Type B pancreatic cell (in vitro differentiated cells): ENCODE measurements around the gene CR1. TPM values are rescaled to one million over a fixed set of nuclear protein-coding genes. Genes with fewer than 3 reads are reported as not detected.
A peak's percentile ranks its signal among the peaks of the same experiment; 100 is the strongest.
"Not testable (repeated sequence)": the region's sequence is repeated elsewhere in the genome, so short reads cannot be mapped to it uniquely, and the experiment has no call there.

ENCODE experiments used
- DNase-seq: peaks from one replicate; pipeline ENCODE4 v3.0.0; 2021; ENCODE audit warnings: mixed read lengths; ENCODE audit not compliant: unreplicated experiment; ENCODE audit errors: extremely low spot score
- H3K27ac Mint-ChIP-seq: 2 replicates; pipeline ENCODE4 v1.8.0; 2021; ENCODE audit warnings: mild to moderate bottlenecking, mixed read lengths
- H3K27me3 Mint-ChIP-seq: 2 replicates; pipeline ENCODE4 v1.8.0; 2021; ENCODE audit warnings: mixed read lengths
- H3K36me3 Mint-ChIP-seq: 2 replicates; pipeline ENCODE4 v1.8.0; 2021; ENCODE audit warnings: mixed read lengths
- H3K4me1 Mint-ChIP-seq: one replicate; pipeline ENCODE4 v1.8.0; 2021; ENCODE audit warnings: mixed read lengths; ENCODE audit not compliant: unreplicated experiment
- H3K4me3 Mint-ChIP-seq: 2 replicates; pipeline ENCODE4 v1.8.0; 2021; ENCODE audit warnings: mild to moderate bottlenecking, mixed read lengths
- H3K9me3 Mint-ChIP-seq: 2 replicates; pipeline ENCODE4 v1.8.0; 2021; ENCODE audit warnings: mixed read lengths
- total RNA-seq: library from RNA; stranded (reverse); gene quantifications from 2 replicates; pipeline ENCODE4 v1.2.1, GENCODE V29; 2021; ENCODE audit warnings: low replicate concordance
- TF ChIP-seq, protein P1 (sequence below): fragments of 200-600 bp; sonication (generic); conservative IDR thresholded peaks from 2 replicates; pipeline ENCODE4 v1.5.0; 2021; ENCODE audit warnings: antibody characterized with exemption, mild to moderate bottlenecking

CR1 gene
- total RNA-seq, 1 donor from 2014 or later = 0.56 TPM

DNA sequence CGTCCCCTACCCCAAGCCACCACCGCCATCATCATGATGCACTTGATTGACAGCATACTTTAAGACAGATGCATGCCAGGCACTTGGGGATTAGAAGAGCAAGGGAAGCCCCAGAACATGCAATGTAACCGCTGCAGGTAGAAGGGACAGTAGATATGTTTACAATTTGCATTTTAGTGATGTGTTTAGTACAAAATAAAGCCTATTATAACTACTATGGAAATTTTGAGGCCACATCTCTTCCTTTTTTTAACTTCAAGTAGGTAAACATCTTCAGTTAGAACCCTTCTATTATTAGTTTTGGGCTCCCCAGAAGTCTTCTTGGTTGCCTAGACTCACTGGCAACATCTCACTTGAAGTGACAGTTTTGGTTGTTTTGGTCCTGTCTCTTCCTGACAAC is 174.2 kb downstream of the CR1 start:
- TF ChIP-seq, protein P1, sequence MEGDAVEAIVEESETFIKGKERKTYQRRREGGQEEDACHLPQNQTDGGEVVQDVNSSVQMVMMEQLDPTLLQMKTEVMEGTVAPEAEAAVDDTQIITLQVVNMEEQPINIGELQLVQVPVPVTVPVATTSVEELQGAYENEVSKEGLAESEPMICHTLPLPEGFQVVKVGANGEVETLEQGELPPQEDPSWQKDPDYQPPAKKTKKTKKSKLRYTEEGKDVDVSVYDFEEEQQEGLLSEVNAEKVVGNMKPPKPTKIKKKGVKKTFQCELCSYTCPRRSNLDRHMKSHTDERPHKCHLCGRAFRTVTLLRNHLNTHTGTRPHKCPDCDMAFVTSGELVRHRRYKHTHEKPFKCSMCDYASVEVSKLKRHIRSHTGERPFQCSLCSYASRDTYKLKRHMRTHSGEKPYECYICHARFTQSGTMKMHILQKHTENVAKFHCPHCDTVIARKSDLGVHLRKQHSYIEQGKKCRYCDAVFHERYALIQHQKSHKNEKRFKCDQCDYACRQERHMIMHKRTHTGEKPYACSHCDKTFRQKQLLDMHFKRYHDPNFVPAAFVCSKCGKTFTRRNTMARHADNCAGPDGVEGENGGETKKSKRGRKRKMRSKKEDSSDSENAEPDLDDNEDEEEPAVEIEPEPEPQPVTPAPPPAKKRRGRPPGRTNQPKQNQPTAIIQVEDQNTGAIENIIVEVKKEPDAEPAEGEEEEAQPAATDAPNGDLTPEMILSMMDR = no peak
- DNase-seq = no peak
- Mint-ChIP-seq H3K4me3 (no peak overlapping the region), H3K27ac (no peak overlapping the region), H3K4me1 (no peaks in the 10 kb centered on the region), H3K27me3 (peaks cover 74% of the 10 kb centered on the region), H3K9me3 (peaks cover 17% of the 10 kb centered on the region), H3K36me3 (no peaks in the 10 kb centered on the region)

DNA sequence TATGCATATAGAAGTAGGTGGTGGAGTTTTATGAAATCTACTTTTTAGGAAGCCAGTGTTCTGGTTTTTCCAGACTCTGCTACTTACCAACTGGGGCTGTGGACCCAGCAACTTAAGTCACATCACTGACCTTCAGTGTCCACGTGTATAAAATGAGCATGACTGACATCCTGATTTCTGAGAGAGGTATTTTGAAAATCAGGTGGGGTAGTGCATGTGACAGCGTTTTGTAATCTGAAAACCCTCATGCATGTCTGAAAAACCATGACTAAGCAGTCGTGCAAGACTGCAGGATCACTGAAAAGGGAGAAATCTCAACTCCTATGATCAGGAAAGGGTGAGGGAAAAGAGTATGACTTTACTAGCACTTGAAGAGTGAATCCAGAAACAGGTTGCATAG is 175.0 kb downstream of the CR1 start:
- H3K27me3 Mint-ChIP-seq = peaks cover 73% of the 10 kb centered on the region
- TF ChIP-seq, protein P1 = no peak
- H3K4me3 Mint-ChIP-seq = no peak overlapping the region
- H3K36me3 Mint-ChIP-seq = no peaks in the 10 kb centered on the region
- DNase-seq = no peak
- no peaks in the 10 kb centered on the region for H3K4me1 Mint-ChIP-seq
- no peak overlapping the region for H3K27ac Mint-ChIP-seq
- peaks cover 15% of the 10 kb centered on the region for H3K9me3 Mint-ChIP-seq

- no peak for DNase-seq
- TF ChIP-seq, protein P1 = peak; percentile 69
- Mint-ChIP-seq H3K36me3 (no peaks in the 10 kb centered on the region), H3K9me3 (no peaks in the 10 kb centered on the region), H3K27ac (no peak overlapping the region), H3K4me1 (no peaks in the 10 kb centered on the region), H3K4me3 (no peak overlapping the region), H3K27me3 (peaks cover 57% of the 10 kb centered on the region)
Observed at GRCh38 chr1:207672522-207673130, 176.7 kb downstream of the CR1 start.

DNA sequence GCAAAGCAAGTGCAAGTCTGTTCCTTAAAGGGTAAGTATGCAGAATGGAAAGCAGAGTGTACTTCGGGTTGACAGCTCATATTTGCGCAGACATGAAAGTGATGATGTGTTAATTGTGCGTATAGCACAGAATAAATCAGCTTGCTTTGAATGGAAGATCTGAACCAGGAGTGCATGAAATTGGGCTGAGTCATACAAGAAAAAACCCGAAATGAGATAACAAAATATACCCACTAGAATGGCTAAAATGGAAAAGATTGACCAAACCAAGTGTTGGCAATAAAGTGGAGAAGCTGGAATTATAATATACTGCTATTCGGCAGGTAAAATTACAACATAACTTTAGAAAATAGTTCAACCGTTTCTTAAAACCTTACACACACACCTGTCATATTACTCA is 177.4 kb downstream of the CR1 start:
- Mint-ChIP-seq H3K36me3 (no peaks in the 10 kb centered on the region), H3K9me3 (no peaks in the 10 kb centered on the region), H3K27me3 (peaks cover 54% of the 10 kb centered on the region), H3K4me1 (no peaks in the 10 kb centered on the region), H3K27ac (no peak overlapping the region), H3K4me3 (no peak overlapping the region)
- DNase-seq = no peak
- TF ChIP-seq, protein P1 = no peak

DNA sequence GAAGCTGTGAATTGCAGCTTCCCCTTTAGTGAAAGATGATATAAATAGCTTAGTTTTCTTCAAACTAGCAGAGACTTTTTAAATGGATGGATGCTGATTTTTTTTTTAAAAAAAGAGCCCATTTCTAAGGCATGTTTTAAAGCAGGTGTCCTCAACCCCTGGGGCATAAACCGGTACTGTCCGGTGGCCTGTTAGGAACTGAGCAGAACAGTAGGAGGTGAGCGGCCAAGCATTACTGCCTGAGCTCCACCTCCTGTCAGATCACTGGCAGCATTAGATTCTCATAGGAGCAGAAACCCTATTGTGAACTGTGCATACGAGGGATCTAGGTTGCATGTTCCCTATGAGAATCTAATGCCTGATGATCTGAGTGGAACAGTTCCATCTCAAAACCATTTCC is 180.2 kb downstream of the CR1 start:
- no peaks in the 10 kb centered on the region for H3K36me3 Mint-ChIP-seq
- no peak overlapping the region for H3K27ac Mint-ChIP-seq
- no peaks in the 10 kb centered on the region for H3K4me1 Mint-ChIP-seq
- no peak for DNase-seq
- no peak overlapping the region for H3K4me3 Mint-ChIP-seq
- TF ChIP-seq, protein P1 = no peak
- H3K27me3 Mint-ChIP-seq = peaks cover 28% of the 10 kb centered on the region
- no peaks in the 10 kb centered on the region for H3K9me3 Mint-ChIP-seq

DNA sequence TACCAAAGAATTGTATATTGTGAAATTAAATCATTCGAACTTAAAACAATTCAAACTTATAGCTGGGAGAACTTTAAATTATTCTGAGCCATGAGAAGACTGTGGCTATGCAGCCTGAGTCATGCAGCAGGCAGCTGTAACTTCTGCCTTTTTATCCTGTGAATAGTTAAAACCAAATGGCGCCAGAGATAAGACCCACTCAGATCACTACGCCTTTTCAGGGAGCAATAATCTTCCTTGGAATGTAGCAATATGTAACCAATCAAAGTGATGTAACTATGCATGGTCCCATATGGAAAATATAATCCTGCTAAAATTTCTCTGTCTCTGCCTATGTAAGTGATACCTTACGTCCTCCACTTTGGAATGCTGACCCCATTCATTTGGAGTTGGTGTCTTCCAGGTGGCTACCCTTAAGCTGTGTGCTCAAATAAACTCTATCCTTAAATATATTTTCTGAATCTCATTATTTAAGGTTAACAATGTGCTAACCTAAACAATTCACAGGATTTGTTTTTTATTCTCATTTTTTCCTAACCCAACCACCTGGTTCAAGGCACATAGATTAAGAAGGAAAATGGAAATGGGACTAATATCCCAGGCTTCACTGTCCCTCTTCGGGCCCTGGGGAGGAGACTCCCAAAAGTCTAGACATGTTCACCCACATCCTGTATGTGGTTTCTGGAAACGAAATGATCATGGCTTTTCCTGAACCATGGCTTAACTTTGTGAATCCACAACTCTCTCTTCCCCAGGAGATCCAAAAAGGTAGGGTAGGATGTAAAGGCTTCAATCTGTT is 184.8 kb downstream of the CR1 start:
- H3K4me1 Mint-ChIP-seq, H3K27ac Mint-ChIP-seq, H3K4me3 Mint-ChIP-seq, H3K36me3 Mint-ChIP-seq, DNase-seq, H3K9me3 Mint-ChIP-seq: not testable (repeated sequence)
- peaks cover 12% of the 10 kb centered on the region for H3K27me3 Mint-ChIP-seq

- H3K4me1 Mint-ChIP-seq, DNase-seq, H3K4me3 Mint-ChIP-seq, H3K27ac Mint-ChIP-seq, H3K9me3 Mint-ChIP-seq, H3K36me3 Mint-ChIP-seq: not testable (repeated sequence)
- H3K27me3 Mint-ChIP-seq = peaks cover 12% of the 10 kb centered on the region
Observed at GRCh38 chr1:207682872-207683434, 187.0 kb downstream of the CR1 start.

GRCh38 chr1:207690551-207690950 is 194.6 kb downstream of the CR1 start:
- not testable (repeated sequence) for H3K9me3 Mint-ChIP-seq, H3K36me3 Mint-ChIP-seq, DNase-seq, H3K27ac Mint-ChIP-seq, H3K4me1 Mint-ChIP-seq, H3K4me3 Mint-ChIP-seq
- H3K27me3 Mint-ChIP-seq = peaks cover 11% of the 10 kb centered on the region
